ENCODE measurements around the gene NEK6.

GRCh38 chr9:124290743-124291554, 33.2 kb downstream of the NEK6 start:
- TF ChIP-seq YY1 (IDR thresholded peaks at IDR 0.05; ENCODE audit: insufficient read depth, insufficient read length) (no peak), SUZ12 (IDR thresholded peaks at IDR 0.05; ENCODE audit: extremely low read depth, insufficient read depth, insufficient read length) (no peak)

Data from NT2/D1 (cell line).